HEK293T (cell line): Measurements from ENCODE around the gene CTNNA1.

Source experiments
- ARNT ChIP-seq: fragments of 450-650 bp; IDR thresholded peaks from 2 replicates; pipeline ENCODE4 v1.6.1; 2017; ENCODE audit warnings: mild to moderate bottlenecking
- BHLHE40 ChIP-seq: fragments of 450-650 bp; IDR thresholded peaks from 2 replicates; pipeline ENCODE4 v1.6.1; 2016; ENCODE audit warnings: mild to moderate bottlenecking, moderate library complexity, borderline replicate concordance
- ELF4 ChIP-seq: fragments of 450-650 bp; IDR thresholded peaks from 2 replicates; pipeline ENCODE4 v1.6.1; 2017; ENCODE audit warnings: antibody characterized with exemption
- FOXM1 ChIP-seq: fragments of 450-650 bp; IDR thresholded peaks from 2 replicates; pipeline ENCODE4 v1.6.1; 2017; ENCODE audit warnings: mild to moderate bottlenecking, borderline replicate concordance
- SP1 ChIP-seq: fragments of 450-650 bp; IDR thresholded peaks from 2 replicates; pipeline ENCODE4 v1.6.1; 2017
- SUZ12 ChIP-seq: fragments of 450-650 bp; IDR thresholded peaks from 2 replicates; pipeline ENCODE4 v1.6.1; 2016; ENCODE audit warnings: mild to moderate bottlenecking

DNA sequence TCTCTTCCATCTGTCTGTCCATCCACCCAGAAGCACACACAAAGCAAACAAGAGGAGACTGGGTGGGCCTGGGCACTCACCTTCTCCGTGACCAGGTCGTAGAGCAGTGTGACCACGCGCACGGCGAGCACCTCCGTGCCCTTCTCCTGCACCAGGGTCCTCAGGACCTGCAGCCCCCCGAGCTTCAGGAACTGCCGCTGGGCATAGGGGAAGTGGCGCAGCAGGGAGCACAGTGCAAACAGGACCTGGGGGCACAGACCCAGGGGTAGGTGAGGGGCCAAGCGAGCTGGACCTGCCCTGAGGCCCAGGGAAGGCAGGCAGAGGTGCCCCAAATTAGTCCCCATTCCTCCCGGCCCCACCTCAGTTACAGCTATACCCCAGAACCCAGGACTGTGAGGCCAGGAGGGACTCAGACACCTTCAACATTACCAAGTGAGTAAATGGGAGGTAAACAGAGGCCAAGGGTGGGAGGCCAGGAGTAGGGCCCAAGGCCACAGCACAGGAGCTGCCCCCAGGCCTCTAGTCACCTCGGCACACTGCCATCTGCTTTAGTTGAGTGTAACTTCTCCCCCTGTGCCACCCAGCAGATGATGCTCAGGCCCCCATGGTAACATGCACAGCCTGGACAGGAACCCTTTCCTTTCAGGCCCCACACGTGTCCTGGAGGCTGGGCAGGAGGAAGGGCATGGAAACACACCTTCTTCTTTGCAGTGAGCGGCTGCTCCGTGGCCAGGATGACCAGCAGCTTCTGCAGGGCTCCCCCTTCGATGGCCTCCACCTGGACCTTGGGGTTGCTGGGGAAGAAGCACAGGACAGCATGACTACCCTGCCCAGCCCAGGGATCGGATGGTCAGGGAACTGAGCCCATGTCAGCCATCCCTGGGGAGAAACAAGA lies 198.1 kb downstream of the CTNNA1 start:
- no peak for TF ChIP-seq SUZ12
- no peak for TF ChIP-seq BHLHE40
- TF ChIP-seq SP1: no peak
- TF ChIP-seq FOXM1: no peak
- TF ChIP-seq ELF4: no peak
- no peak for TF ChIP-seq ARNT
